Ovary (tissue), 3 donors: ENCODE data around the gene AKAP6.

Experiments used
- EP300 ChIP-seq: sonication (generic); formaldehyde crosslinking; IDR thresholded peaks from one replicate; pipeline ENCODE4 v1.6.1; 2017; ENCODE audit warnings: antibody characterized with exemption
- POLR2A ChIP-seq: fragments of 450-650 bp; IDR thresholded peaks from one replicate; pipeline ENCODE4 v1.6.1; 2017; ENCODE audit warnings: antibody characterized with exemption, mild to moderate bottlenecking, moderate library complexity
- TF ChIP-seq, protein P1 (sequence below), 3 donors: fragments of 450-650 bp in 2 of 3; fragments of 200-600 bp in 1 of 3; IDR thresholded peaks; one replicate each; pipeline versions ENCODE4 v1.5.1 to v1.8.0; 2016 to 2022; ENCODE audit warnings: antibody characterized with exemption in 3 of 3, mild to moderate bottlenecking in 1 of 3
- donor health status: DM: no; HTN: no; CAD: no.

DNA sequence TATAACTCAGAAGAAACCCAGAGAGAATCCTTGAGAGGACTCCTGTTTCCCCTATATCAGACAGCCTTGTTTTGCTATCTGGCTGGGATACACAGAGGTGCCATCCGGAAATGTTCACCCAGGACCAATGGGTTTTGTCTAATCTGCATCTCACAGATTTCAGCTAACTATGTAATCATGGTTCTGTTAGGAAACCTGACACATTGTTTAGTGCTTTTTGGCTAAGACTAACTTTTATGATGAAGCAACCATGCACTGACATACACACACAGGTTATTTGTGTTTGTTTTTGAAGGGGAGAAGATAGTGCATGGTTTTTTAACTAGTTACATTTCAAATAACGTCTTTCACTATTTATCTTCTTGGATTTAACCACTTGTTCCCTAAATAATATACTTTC, 245.2 kb downstream of the AKAP6 start:
- TF ChIP-seq, protein P1, sequence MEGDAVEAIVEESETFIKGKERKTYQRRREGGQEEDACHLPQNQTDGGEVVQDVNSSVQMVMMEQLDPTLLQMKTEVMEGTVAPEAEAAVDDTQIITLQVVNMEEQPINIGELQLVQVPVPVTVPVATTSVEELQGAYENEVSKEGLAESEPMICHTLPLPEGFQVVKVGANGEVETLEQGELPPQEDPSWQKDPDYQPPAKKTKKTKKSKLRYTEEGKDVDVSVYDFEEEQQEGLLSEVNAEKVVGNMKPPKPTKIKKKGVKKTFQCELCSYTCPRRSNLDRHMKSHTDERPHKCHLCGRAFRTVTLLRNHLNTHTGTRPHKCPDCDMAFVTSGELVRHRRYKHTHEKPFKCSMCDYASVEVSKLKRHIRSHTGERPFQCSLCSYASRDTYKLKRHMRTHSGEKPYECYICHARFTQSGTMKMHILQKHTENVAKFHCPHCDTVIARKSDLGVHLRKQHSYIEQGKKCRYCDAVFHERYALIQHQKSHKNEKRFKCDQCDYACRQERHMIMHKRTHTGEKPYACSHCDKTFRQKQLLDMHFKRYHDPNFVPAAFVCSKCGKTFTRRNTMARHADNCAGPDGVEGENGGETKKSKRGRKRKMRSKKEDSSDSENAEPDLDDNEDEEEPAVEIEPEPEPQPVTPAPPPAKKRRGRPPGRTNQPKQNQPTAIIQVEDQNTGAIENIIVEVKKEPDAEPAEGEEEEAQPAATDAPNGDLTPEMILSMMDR (IDR thresholded peaks at IDR 0.05): no peak
- TF ChIP-seq EP300 (no peak), POLR2A (no peak)
